Vagina (tissue), 2 donors: ENCODE measurements around the gene PMM2. TPM values are rescaled to one million over a fixed set of nuclear protein-coding genes. Genes with fewer than 3 reads are reported as not detected.
A peak's percentile ranks its signal among the peaks of the same experiment; 100 is the strongest.
"Not testable (repeated sequence)": the region's sequence is repeated elsewhere in the genome, so short reads cannot be mapped to it uniquely, and the experiment has no call there.

Experiments used
- DNase-seq, 2 donors: peaks; one replicate each; pipeline ENCODE4 v3.0.0-alpha.2; 2017; ENCODE audit errors: extremely low spot score in 2 of 2
- H3K27ac ChIP-seq: fragments of 200-600 bp; sonication (generic); one replicate; pipeline ENCODE4 v1.5.1; 2019
- H3K27me3 ChIP-seq: fragments of 200-600 bp; sonication (generic); one replicate; pipeline ENCODE4 v1.5.1; 2019
- H3K36me3 ChIP-seq, 2 donors: fragments of 200-600 bp; sonication (generic); one replicate each; pipeline ENCODE4 v1.5.1; 2017 to 2019
- H3K4me1 ChIP-seq: fragments of 200-600 bp; sonication (generic); one replicate; pipeline ENCODE4 v1.5.1; 2019
- H3K4me3 ChIP-seq, 2 donors: fragments of 200-600 bp; sonication (generic); 1 replicate in 1 of 2; 2 replicates in 1 of 2; pipeline ENCODE4 v1.5.1; 2016 to 2019
- H3K9me3 ChIP-seq: fragments of 200-600 bp; sonication (generic); one replicate; pipeline ENCODE4 v1.5.1; 2019
- POLR2A ChIP-seq, 2 donors: fragments of 450-650 bp; IDR thresholded peaks; one replicate each; pipeline ENCODE4 v1.6.1; 2017; ENCODE audit warnings: antibody characterized with exemption in 2 of 2, mild to moderate bottlenecking in 2 of 2, moderate library complexity in 2 of 2
- POLR2AphosphoS5 ChIP-seq, 2 donors: sonication (generic); formaldehyde crosslinking; IDR thresholded peaks; one replicate each; pipeline ENCODE4 v1.9.0; 2017; ENCODE audit warnings: antibody characterized with exemption in 2 of 2, mild to moderate bottlenecking in 2 of 2, low read depth in 1 of 2; ENCODE audit not compliant: insufficient read depth in 1 of 2
- intact Hi-C: fragments of 100-400 bp; cut with DNase I; formaldehyde crosslinking; loops from one replicate; pipeline ENCODE4 v1.15.1; 2023
- total RNA-seq: library from RNA; depleted of rRNA; stranded (reverse); fragments of >200 nt; gene quantifications from one replicate; pipeline ENCODE4 v1.2.3, GENCODE V29; 2016
- TF ChIP-seq, protein P1 (sequence below), 3 experiments: fragments of 450-650 bp in 2 of 3; fragments of 200-600 bp in 1 of 3; sonication (generic) in 1 of 3; IDR thresholded peaks; one replicate each; pipeline ENCODE4 v1.5.1; 2017 to 2019; ENCODE audit warnings: antibody characterized with exemption in 3 of 3, mild to moderate bottlenecking in 2 of 3, moderate library complexity in 2 of 3

The PMM2 gene
- total RNA-seq, 1 donor from 2014 or later: 21.4 TPM

DNA sequence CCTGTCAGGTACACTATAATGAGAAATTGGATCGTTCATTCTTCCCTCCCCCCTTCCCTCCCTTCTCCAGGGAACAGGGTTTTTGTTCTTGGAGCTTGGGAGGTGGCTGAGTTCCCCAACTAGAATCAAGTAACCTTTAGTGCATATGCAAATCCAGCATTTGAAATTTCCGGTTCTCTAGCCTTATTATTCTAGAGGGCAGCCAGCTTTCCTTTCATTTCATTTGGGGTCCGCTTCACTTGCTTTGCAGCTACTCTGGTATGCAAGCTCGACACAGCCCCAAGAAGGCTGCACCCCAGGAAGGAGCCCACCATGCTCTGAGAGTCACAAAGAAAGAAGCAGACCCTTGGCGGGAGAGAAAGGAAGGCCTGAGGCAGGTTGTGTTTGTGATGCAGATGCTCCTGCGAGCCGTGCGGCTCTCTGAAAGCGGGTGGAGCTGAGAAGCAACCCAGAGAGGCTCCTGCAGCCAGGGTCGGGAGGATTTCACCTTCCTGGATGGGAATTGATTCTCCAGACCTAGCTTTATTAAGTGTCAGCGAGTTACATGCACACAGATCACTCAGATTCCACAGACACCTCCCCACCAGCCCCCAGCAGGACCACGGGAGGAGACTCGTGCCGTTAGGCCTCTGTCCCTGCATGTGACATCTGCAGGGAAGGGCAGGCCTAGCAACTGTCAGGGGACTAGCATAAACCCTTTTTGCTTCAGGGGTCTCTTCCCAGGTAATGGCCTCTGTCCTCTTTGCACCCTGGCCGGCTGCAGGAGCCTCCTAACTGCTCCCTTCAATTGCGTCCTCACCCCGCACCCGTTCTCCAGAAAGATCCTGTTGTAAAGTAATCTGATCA lies 34.5 kb downstream of the PMM2 start:
- Histone ChIP-seq H3K27me3 (no peaks in the 10 kb centered on the region), H3K9me3 (no peaks in the 10 kb centered on the region), H3K4me1 (no peaks in the 10 kb centered on the region), H3K4me3 (no peak overlapping the region), H3K36me3 (peaks cover 0 to 10% of the 10 kb centered on the region in 2 donors), H3K27ac (no peak overlapping the region)
- no peak for TF ChIP-seq POLR2AphosphoS5 (IDR thresholded peaks at IDR 0.05; ENCODE audit: insufficient read depth in 1 of 2, low read depth in 1 of 2)
- TF ChIP-seq, protein P1, sequence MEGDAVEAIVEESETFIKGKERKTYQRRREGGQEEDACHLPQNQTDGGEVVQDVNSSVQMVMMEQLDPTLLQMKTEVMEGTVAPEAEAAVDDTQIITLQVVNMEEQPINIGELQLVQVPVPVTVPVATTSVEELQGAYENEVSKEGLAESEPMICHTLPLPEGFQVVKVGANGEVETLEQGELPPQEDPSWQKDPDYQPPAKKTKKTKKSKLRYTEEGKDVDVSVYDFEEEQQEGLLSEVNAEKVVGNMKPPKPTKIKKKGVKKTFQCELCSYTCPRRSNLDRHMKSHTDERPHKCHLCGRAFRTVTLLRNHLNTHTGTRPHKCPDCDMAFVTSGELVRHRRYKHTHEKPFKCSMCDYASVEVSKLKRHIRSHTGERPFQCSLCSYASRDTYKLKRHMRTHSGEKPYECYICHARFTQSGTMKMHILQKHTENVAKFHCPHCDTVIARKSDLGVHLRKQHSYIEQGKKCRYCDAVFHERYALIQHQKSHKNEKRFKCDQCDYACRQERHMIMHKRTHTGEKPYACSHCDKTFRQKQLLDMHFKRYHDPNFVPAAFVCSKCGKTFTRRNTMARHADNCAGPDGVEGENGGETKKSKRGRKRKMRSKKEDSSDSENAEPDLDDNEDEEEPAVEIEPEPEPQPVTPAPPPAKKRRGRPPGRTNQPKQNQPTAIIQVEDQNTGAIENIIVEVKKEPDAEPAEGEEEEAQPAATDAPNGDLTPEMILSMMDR (IDR thresholded peaks at IDR 0.05): no peak
- no peak for DNase-seq
- intact Hi-C loops: no loop called here

DNA sequence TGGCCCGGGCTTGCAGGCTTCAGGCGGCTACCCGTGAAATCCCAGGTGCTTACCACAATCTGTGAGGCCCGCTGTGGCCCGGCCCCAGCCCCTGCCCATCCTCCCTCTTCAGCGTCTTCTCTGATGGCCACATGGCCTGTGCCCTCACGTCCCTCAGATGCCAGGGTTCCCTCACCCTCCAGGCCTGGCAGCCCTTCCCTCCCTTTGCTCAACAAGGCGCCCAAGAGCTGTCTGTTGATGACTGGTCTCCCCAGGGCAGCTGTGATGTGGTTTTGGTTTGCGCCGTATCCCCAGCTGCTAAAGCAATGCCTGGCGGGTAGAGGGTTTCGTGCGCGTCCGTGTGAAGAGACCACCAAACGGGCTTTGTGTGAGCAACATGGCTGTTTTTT lies 35.1 kb downstream of the PMM2 start:
- Histone ChIP-seq H3K27ac (no peak overlapping the region), H3K36me3 (peaks cover 0 to 10% of the 10 kb centered on the region in 2 donors), H3K27me3 (no peaks in the 10 kb centered on the region), H3K9me3 (no peaks in the 10 kb centered on the region), H3K4me1 (no peaks in the 10 kb centered on the region), H3K4me3 (no peak overlapping the region)
- DNase-seq: no peak
- TF ChIP-seq, protein P1 (IDR thresholded peaks at IDR 0.05): no peak
- TF ChIP-seq POLR2A (IDR thresholded peaks at IDR 0.05) (no peak), POLR2AphosphoS5 (IDR thresholded peaks at IDR 0.05; ENCODE audit: insufficient read depth in 1 of 2, low read depth in 1 of 2) (no peak)
- intact Hi-C loops: no loop called here

DNA sequence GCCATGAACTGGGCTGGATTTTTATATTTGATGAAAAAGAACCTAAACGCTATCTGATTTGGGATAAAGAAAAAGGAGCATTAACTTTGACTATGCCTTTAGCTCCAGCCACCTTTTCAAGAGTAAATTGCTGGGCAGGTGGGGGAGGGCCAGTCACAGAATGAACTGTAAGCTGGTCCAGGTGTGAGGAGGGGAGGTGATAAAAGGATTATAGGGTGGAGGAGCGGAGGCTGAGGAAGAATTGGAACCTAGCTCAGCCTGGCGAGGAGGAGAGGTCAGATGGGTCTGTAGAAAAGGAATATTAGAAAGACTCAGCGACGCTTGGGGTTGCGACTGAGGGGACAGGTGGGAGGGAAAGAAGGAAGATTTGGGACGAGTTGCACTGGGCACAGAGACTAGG lies 39.2 kb downstream of the PMM2 start:
- H3K27me3 ChIP-seq, H3K4me1 ChIP-seq, H3K9me3 ChIP-seq, DNase-seq, H3K27ac ChIP-seq, intact Hi-C loops, H3K4me3 ChIP-seq, H3K36me3 ChIP-seq: not testable (repeated sequence)

DNA sequence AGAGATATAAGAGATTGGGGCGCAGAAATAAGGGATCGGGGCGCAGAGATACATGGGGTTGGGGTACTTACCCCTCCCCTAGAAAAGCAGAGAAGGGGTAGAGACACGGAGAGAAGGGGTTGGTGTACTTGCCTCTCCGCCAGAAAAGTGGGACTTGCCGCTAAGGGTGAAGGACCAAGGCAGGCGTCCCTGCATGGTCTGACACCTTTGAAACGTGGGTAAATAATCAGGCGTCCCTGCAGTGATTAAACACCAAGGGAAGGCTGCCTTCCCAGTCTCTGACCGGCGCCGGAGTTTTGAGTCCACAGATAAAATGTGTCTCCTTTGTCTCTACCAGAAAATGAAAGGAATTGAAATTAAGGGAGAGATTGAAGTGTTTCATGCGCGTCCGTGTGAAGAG lies 40.0 kb downstream of the PMM2 start:
- DNase-seq, H3K36me3 ChIP-seq, H3K9me3 ChIP-seq, intact Hi-C loops, H3K4me3 ChIP-seq, H3K27ac ChIP-seq, H3K27me3 ChIP-seq, H3K4me1 ChIP-seq: not testable (repeated sequence)

DNA sequence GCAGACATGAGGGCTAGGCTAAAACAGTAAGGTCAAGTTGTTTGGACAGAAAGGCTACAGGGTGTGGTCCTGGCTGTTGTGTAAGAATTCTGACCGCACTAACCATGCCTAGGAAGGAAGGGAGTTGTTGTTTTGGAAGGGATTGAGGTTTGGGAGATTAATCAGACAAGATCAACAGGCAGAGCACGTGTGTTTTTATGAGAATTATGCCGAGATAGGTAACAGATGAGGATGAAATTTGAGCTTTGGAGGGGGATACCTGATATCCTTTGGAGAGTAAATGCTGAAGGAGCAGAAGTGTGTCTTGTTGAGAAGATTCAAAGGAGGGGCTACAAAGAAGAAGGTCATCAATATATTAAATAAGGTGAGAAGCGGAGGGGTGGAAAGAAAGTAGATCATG lies 44.4 kb downstream of the PMM2 start:
- peak overlapping the region; percentile 36 for H3K27ac ChIP-seq
- H3K36me3 ChIP-seq, H3K27me3 ChIP-seq, H3K4me3 ChIP-seq, H3K9me3 ChIP-seq, intact Hi-C loops, H3K4me1 ChIP-seq: not testable (repeated sequence)
- DNase-seq: peak in 1 of 2 donors; percentile 40

DNA sequence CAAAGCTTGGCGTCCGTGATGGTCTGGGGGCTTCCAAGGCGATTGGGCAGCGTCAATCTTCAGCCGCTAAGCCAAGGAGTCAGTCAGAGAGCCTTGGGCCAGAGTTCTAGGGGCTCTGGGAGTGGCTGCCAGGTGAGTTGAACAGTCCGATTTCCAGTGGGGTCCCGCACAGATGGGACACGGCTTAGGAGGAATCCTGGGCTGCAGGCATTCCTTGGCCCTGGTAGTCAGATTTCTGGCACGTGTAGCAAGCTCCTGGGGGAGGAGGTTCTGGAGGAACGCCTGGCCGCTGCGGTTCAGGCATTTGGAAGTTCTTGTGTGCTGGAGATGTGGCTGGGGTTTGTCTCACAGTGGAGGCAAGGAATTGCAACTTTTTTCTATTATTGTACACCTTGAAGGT lies 45.7 kb downstream of the PMM2 start:
- intact Hi-C loops, H3K4me3 ChIP-seq, H3K9me3 ChIP-seq, H3K36me3 ChIP-seq, H3K27ac ChIP-seq, H3K4me1 ChIP-seq, H3K27me3 ChIP-seq, DNase-seq: not testable (repeated sequence)

DNA sequence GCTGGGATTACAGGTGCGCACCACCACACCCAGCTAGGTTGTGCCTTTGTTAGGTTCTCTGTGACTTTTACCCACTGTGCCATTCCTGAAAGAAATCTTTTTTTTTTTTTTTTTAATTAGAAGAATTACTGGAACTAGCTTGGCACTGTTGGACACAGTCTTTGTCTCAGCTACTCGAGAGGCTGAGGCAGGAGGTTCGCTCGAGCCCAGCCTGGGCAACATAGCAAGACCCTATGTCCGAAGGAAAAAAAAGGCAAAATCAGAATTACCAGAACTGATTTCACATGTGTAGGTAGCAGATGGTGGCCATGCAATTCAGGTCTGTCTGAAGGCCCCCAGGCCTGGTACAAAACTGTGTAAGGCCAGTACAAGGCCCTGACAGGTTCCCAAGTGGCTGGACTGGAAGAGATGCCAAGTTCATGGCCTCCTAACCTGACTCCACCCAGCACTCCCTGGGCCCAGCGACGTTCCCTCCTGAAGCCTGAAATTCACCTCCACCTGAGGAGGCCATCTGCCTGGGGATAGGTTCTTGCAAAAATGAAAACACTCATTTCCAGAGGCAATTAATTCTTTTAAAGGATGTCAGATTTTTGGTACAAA lies 48.2 kb downstream of the PMM2 start:
- peak in 1 of 2 donors; percentile 71 for DNase-seq
- Histone ChIP-seq H3K4me1 (peaks cover 20% of the 10 kb centered on the region), H3K36me3 (no peaks in the 10 kb centered on the region), H3K9me3 (no peaks in the 10 kb centered on the region), H3K27me3 (no peaks in the 10 kb centered on the region), H3K4me3 (no peak overlapping the region), H3K27ac (no peak overlapping the region)
- TF ChIP-seq POLR2A (IDR thresholded peaks at IDR 0.05): no peak
- TF ChIP-seq POLR2AphosphoS5 (IDR thresholded peaks at IDR 0.05; ENCODE audit: insufficient read depth in 1 of 2, low read depth in 1 of 2): no peak
- TF ChIP-seq, protein P1 (IDR thresholded peaks at IDR 0.05): no peak
- intact Hi-C loops: no loop called here
